ENCODE results near the gene KRTAP5-1. TPM values are rescaled to one million over a fixed set of nuclear protein-coding genes. Genes with fewer than 3 reads are reported as not detected.

KRTAP5-1 gene
- total RNA-seq, 1 donor from 2014 or later, result not detected

- ATAC-seq, result no peak
- intact Hi-C loops (cut with DNase I), result no loop called here
- H3K9me3 ChIP-seq, result no peaks in the 10 kb centered on the region
- DNase-seq, result no peak
- H3K27me3 ChIP-seq (ENCODE audit: low read depth), result peaks cover 35% of the 10 kb centered on the region
- TF ChIP-seq CTCF (IDR thresholded peaks at IDR 0.05), result no peak
- no peak within 1 kb of the TSS for H3K4me3 ChIP-seq
- H3K27ac ChIP-seq, result no peak within 1 kb of the TSS
- H3K4me1 ChIP-seq, result peaks cover 13% of the 10 kb centered on the region
- H3K36me3 ChIP-seq, result no peaks in the 10 kb centered on the region
These were observed 44.5 kb upstream of the KRTAP5-1 start, which contains the start of gene KRTAP5-5 for GRCh38 chr11:1629326-1630185. TSS of gene KRTAP5-5 (plus strand) at chr11:1629775. CDS start at chr11:1629841, 66 bp downstream.

DNA sequence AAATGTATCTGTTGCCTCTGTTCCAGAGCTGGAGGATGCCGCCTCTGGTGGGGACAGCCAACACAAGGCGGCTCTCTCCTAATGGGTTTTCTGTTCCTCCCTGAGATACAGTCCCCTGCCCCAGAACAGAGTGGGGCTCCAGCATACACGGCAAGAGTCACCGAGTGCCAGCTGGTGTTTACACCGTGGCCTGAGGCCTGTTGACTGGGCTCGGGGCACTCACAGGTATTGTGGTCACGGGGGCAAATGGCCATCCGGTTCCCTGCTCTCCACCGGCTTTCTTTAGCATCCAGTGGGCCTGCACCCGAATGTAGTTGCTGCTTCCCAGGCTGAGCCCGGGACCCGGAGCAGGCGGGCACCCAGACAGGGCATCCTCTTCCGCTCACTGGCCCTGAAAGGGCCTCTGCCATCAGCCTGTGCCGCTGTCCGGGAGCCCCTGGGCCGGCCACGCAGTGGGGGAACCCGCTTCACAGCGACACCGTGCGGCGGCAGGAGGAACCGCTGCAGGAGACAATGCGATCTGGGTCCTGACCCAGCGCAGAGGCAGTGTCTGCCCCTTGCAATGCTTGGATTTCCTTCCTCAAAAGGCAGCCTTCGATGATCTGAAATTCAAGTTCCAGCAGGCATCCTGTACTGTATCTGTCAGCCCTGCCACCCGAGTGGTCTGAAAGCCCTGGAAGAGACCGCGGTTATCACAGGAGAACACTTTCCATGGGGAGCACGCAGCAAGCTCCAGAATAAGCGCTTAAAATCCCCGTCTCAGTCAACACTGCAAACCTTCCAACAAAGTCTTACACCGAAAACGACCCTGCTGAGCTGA lies 43.6 kb upstream of the KRTAP5-1 start:
- no peak overlapping the region for H3K27ac ChIP-seq
- no peak overlapping the region for H3K4me3 ChIP-seq
- peak; percentile 62 for DNase-seq
- peak; percentile 86 to 87 for ATAC-seq
- no peaks in the 10 kb centered on the region for H3K36me3 ChIP-seq
- intact Hi-C loops (cut with DNase I), result no loop called here
- H3K4me1 ChIP-seq, result peaks cover 13% of the 10 kb centered on the region
- no peaks in the 10 kb centered on the region for H3K9me3 ChIP-seq
- TF ChIP-seq CTCF (IDR thresholded peaks at IDR 0.05), result peak; percentile 95
- H3K27me3 ChIP-seq (ENCODE audit: low read depth), result peaks cover 35% of the 10 kb centered on the region

DNA sequence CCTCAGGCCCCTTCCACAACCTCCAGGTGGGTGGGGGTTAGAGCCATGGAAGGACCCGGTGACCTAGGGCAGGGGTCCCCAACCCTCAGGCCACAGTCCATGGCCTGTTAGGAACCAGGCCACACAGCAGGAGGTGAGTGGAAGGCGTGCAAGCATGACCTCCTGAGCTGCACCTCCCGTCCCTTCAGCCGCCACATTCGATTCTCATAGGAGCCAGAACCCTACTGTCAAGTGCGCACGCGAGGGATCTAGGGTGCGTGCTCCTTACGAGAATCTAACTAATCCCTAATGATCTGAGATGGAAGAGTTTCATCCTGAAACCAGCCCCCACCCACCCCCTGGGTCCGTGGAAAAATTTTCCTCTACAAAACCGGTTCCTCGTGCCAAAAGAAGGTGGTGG lies 40.5 kb upstream of the KRTAP5-1 start:
- DNase-seq, result no peak
- intact Hi-C loops (cut with DNase I), result no loop called here
- no peak overlapping the region for H3K4me3 ChIP-seq
- ATAC-seq, result no peak
- no peaks in the 10 kb centered on the region for H3K9me3 ChIP-seq
- no peaks in the 10 kb centered on the region for H3K36me3 ChIP-seq
- H3K27me3 ChIP-seq (ENCODE audit: low read depth), result peaks cover 19% of the 10 kb centered on the region
- H3K4me1 ChIP-seq, result peaks cover 8% of the 10 kb centered on the region
- no peak overlapping the region for H3K27ac ChIP-seq
- TF ChIP-seq CTCF (IDR thresholded peaks at IDR 0.05), result no peak

GRCh38 chr11:1624621-1625020 lies 39.5 kb upstream of the KRTAP5-1 start:
- Histone ChIP-seq H3K4me3 (no peak overlapping the region), H3K9me3 (no peaks in the 10 kb centered on the region), H3K4me1 (peaks cover 8% of the 10 kb centered on the region), H3K27me3 (ENCODE audit: low read depth) (peaks cover 19% of the 10 kb centered on the region), H3K27ac (no peak overlapping the region), H3K36me3 (no peaks in the 10 kb centered on the region)
- no peak for DNase-seq
- ATAC-seq, result no peak
- TF ChIP-seq CTCF (IDR thresholded peaks at IDR 0.05), result no peak
- intact Hi-C loops (cut with DNase I), result no loop called here

- no peaks in the 10 kb centered on the region for H3K36me3 ChIP-seq
- peaks cover 2% of the 10 kb centered on the region for H3K4me1 ChIP-seq
- ATAC-seq (no peak), DNase-seq (no peak)
- H3K27ac ChIP-seq, result no peak overlapping the region
- H3K27me3 ChIP-seq (ENCODE audit: low read depth), result peaks cover 11% of the 10 kb centered on the region
- no peaks in the 10 kb centered on the region for H3K9me3 ChIP-seq
- intact Hi-C loops (cut with DNase I), result no loop called here
- no peak overlapping the region for H3K4me3 ChIP-seq
- TF ChIP-seq CTCF (IDR thresholded peaks at IDR 0.05), result no peak
These were observed 38.6 kb upstream of the KRTAP5-1 start for GRCh38 chr11:1623716-1624115.
